GM21825 (cell line): ENCODE results near the gene KCNA2.

ENCODE experiments used
- ATAC-seq: cut with Tn5 transposase; IDR thresholded peaks from one replicate; pipeline ENCODE4 v1.9.1; 2021; ENCODE audit warnings: mild to moderate bottlenecking, moderate library complexity; ENCODE audit not compliant: unreplicated experiment

The KCNA2 gene

DNA sequence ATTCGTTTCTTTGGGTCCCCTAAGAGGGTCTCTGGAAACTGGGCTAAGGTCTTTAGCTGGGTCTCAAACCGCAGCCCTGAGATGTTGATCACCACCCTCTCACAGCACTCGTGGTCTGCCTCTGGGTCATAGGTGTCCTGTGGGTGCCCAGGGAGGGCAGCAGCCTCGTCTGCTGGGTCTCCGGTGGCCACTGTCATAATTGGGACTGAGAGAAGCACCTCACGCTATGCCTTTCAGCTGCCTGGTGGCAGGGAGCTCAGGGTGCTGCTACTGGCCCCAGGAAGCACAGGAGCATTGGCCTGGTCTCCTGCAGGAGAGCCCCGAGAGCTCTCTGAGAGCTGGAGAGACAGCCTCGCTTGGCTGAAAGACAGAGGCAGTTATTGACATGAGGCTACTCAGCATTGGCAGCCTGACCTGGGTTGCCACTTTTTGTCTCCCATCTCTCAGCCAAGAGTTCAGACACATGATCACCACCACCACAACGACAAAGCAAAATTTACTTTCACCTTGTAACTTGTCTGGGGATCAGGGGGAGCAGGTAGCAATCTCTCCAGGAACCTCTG is 1.5 kb downstream of the KCNA2 start:
- ATAC-seq, result no peak

DNA sequence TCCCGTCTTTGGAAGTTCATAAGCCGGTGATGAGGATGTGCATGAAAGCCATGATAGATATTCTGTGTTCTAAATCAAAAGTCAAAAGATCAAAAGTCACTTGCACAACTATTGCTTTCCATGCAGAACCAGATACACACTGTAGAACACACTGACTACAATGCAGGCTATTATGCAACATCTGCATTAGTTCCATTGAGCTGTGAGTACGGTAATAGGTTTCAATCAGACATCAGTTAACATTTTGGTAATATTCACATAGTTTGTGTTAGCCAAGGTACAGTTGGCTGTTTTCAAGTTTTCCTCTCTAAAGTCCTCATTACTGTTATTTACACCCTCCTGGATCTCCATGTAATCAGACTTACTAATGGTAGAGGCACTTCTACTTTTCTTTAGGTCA is 3.1 kb downstream of the KCNA2 start:
- ATAC-seq, result no peak

DNA sequence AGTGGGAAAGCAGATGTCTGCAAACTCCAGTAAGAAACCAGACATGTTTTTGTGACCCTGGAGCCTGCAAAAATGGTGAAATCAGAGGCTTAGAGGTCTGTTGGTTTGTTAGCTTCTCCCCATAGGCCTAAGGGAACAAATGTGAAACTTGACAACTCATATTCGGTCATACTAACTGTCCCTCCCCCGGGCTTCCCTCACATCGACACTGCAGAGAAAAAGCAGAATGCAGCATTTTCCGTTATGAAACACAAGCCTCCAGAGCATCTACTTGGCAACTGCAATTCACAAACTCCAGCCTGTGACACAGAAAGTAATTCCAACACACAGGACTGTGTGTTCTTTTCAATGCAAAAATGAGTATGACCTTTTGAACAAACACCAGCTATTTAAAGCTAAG is 3.7 kb downstream of the KCNA2 start:
- no peak for ATAC-seq

DNA sequence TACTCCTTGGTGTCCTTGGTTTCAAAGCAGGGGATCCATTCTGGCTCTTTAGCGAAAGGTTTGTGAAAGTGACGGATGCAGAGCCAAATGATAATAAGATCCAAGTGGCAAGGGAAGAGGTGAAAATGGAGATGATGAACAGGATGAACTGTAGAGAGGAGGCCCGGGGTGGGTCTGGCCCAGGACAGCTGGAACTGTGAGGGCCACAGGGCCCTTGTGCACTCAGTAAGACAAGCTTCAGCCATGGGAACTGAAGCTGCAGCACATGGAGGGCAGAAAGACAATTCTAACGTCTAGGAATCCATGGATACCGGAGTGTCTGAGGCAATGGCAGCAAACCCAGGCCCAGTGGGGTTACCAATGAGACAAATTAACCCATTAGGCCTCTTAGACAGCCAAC is 4.8 kb downstream of the KCNA2 start:
- ATAC-seq, result no peak

DNA sequence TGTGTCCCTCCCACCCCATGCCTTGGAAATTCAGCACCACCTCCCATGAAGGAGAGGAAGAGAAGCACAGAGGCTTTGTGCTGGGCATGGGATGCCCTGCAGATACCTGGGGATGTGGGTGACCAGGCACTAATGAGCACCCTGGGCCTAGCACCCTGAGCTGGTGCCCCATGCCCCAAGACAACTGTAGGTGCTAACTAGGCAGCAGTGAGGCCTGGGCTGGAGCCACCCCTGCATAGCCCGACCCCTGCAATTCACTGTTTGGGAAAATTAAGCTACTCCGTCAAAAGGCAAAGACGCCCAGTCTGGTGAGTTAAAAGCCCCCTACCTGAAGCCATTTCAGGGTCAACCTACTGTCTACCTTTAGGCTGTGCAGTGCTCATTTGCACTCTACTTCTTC is 5.4 kb downstream of the KCNA2 start:
- no peak for ATAC-seq

DNA sequence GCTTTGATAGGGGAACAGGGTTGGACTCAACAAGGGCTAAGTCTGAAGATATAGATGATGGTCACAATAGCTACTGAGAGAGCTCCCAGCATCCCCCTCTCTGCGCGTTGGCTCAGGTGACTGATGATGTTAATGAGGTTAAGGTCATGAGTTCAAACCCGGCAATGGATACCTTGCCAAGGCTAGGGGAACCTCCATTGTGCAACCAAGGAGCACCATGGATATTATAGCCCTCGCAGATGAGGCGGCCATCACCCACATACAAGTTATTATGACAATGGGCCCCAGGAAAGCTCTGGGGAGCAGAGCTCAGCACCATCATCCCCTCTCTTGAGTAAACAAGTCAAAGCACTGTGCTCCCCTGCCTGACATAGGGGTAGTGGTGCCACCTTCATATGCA is 8.2 kb downstream of the KCNA2 start:
- ATAC-seq, result no peak

DNA sequence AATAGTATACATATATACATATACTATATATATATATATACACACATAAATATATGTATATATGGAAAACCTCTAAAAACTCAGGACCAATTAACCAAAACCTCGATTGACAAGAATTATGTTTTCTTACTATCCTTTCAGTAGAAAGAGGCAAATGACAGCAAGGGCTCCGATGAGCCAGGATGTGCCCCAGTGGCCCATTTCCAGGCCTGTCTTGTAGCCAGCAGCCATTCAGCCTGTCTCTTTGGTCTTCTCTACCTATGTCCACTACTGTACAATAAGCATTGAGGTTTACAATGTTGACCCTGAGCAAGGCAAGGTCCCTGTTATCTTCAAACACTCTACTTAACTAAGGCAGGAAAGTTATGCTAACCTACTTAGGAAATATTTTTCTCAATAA is 9.8 kb downstream of the KCNA2 start:
- ATAC-seq, result no peak

DNA sequence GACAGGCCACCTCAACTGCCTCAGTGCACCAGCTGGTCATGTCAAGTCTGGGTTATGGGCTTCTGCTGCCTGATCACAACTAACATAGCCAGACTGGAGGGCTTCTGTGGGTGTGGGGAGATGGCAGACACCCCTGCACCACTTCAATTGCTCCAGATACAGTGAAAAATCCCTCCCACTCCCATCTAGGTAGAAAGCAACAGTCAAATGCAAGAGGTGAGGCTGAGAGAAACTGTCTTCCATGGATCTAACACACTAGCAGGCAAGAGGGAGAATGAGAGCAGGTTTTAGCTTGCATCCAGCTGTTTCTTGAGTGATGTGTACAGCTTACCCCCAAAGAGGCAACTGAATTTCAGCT is 10.8 kb downstream of the KCNA2 start:
- no peak for ATAC-seq

DNA sequence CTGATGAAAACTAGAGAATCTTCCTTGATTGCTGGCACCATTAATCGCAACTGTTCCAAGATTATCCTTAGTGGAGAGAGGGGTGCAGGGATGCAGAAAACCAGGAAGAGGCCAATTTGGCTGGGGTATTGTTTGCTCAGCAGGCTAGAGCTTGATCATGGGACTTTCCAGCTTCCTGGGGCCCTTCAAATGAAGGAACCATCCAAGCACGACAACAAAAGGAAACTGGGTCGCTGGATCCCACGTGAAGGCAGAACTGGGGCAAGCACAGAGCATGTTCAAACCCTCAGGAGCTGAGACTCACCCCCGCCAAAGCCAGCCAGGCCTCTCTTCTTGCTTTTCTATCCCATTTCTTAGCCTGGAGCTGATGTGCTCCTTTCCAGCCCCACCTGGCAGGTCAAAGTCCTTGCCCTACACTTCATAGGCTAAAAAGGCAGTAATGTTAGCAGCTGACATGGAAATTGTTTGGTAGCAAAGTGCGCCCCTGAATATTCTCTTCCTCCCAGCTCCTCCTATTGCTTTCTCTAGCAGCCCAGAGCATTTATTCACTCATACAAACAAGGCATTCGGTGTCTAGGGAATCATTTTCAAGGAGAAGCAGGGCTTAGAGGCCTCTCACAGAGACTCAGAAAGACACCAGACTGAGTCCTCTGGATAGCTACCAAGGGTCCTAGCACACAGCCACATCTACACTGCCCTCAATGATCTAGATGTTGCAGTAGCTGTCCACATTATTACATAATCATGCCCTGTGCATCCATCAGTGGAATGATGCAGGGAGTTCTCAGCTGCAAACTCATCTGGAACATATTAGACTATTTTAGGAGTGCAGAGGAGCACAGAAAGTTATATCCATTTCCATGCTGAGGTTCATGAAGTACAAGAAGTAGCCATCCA is 11.5 kb downstream of the KCNA2 start:
- no peak for ATAC-seq

DNA sequence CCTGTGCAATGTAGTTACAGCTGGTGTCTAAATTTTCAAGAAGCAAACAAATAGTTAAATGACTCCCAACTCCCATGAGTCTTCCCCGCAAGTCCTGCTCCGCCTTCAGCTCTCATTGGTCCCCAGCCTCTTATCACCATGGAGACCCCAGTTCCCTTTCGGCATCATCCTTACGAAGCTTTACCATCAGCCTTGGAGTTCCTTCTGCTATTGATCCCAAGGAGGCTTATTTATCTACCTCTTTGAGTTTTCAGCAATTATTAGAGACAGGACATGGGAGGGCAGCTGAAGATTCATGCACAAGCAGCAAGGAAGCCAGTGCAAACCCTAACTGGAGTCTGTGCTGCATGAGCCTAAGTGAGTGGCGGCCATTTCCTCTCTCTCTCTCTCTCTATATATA is 12.3 kb downstream of the KCNA2 start:
- ATAC-seq, result no peak

DNA sequence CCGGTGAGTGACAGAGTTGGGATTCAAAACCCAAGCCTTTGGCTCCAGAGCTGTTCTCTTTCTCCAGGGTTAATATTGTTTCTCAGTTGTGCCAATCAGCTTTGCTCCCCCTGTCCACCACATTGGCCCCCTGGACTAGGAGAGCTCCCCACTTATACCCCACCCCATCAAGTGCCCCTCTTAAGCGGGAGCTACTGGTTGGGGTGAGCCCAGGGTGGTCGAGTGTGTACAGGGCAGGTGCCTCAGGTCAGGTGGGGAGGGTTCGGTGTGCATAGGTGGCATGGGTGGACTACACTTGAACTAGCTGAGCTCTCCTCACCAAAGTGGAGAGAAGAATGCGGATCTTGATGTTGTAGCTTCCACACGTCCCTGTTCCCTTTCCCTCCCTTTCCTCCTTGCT is 14.2 kb downstream of the KCNA2 start:
- ATAC-seq, result no peak

DNA sequence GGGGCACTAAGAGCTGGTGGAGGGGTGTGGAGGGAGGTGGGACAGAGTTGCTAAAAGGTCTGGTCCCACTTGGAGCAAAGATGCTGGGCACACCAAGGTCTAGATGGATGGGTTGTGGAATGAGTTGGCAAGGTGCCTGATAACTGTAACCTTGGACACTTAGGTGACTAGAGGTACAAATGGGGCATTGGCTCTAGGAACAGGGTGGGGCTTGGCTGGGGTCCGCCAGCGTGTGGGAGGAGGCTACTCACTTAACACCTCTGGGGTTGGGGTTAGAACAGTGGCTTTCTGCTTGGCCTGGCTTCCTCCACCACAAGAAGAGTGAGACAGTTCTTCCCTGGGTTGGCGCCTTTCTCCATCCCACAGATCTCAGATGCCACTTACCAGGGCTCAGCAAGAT is 17.2 kb downstream of the KCNA2 start:
- no peak for ATAC-seq

DNA sequence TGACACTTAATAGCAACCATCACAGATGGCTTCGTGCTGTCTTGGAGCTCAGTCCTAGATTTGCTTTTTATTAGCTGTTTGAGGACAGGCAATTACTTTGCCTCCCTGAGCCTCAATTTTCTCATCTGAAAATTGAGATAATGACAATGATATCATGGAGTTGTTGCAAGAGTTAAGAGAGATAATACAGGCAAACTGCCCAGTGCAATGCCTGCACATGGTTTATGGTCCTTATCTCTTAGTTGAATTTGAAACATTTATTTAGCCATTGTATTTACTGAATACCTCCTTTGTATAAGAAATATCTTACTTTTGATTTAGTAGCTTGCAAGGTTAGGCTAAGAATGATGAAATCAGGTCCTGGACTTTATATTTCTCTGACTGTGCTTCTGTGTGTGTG is 17.7 kb downstream of the KCNA2 start:
- no peak for ATAC-seq

DNA sequence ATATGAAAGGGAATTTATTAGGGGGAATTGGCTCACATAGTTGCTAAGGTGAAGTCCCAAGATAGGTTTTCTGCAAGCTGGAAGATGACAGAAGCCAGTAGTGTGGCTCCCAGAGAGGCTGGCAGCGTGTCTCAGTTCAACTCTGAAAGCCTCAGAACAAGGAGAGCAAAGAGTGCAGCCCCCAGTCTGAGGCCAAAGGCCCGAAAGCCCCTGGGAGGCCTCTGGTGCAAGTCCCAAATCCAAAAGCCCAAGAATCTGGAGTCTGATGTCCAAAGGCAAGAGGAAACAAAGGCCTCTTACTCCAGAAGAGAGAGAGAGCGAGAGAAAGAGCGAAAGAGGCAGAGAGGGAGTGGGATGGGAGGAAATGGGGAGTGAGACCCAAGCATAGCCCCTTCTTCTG is 18.3 kb downstream of the KCNA2 start:
- no peak for ATAC-seq

DNA sequence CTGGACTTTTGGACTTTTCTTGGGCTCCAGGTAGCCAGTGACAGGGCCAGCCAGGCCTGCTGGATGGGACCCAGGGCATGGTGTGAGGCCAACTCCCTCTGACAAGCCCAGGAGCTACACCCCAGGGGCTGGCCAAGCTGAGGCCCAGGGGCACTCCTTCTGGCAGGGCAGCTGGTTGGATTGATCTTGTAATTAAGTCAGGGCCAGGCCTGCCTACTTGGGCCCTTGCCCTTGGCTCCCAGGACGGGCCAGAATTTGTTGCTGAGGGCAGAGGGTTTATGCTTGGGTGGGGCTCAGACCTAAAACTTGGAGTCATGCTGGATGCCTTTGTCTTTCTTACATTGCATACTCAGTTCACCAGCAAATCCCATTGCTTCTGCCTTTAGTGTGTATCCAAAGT is 20.7 kb downstream of the KCNA2 start:
- no peak for ATAC-seq

DNA sequence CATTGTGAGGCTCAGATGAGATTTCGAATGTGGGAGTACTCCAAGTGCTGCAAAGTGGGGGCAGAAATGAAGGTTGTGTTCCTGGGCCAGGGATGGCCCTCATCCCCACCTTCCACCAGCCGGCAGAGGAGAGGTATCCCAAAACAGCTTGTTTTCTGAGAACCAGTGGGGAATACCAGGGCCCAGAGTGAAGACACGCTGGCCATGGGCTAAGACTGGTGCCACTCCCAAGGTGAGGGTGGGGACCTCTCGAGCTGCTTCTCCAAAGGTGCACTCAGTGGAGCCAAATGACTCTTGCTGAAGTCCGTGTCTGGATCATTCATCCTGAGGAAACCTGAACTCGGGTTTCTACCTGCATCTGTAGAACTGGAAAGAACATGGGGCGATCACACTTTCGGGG is 22.1 kb downstream of the KCNA2 start:
- ATAC-seq, result no peak

DNA sequence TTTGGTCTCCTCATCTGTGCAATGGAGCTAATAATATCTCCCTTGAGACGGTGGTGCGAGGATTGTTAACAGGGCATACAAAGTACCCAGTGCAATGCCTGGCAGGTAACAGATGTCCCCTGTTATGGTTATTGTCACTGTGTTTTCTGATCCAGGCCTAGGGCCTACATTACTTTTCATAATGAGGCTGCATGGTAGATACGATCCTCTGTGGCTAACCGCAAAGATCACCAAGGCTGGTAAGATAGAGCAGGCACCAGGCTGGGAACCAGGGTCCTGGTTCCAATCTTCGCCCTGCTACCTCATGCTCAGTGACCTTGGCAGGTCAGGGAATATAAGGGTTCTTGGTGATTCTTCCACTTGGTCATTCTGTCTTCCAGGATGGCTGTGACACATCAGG is 22.7 kb downstream of the KCNA2 start:
- ATAC-seq, result no peak

DNA sequence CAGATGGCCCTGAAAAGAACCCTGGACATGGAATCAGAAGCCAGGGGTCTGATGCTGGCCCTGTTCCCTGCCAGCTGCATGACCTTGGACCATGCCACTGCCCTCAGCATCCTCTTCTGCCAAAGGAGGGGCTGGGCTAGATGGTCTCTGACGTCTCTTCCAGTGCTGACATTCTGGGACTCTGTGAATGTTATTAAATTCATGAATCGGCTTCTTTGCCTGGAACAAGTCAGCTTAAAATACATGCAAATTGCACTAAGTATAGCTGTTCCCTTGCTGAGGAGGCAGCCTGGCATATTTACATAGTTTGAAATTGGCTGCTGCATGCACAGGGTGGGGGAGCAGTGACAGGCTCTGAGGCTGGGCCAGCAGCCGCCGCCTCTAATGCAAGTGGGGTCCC is 23.8 kb downstream of the KCNA2 start:
- ATAC-seq, result no peak

DNA sequence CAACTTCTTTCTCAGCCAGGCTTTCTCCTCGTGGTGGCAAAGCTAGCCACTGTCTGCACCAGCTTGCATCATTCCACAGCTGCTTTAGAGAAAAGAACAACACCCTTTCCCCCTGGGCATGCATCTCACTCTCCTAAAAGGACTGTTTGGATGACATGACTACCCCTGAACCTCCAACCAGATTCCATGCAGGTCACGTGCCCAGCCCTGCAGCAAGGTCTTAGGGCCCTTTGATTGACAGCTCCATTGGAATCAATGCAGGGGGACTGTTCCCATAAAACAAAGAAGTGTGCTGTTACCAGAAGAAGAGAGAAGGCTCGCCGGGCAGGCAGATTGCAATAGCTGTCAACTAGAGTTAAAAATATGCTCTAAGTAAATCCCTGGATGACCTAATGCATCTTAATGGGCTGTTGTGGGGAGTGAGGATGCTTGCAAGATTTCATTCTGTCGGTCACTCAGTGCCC is 24.4 kb downstream of the KCNA2 start:
- no peak for ATAC-seq

DNA sequence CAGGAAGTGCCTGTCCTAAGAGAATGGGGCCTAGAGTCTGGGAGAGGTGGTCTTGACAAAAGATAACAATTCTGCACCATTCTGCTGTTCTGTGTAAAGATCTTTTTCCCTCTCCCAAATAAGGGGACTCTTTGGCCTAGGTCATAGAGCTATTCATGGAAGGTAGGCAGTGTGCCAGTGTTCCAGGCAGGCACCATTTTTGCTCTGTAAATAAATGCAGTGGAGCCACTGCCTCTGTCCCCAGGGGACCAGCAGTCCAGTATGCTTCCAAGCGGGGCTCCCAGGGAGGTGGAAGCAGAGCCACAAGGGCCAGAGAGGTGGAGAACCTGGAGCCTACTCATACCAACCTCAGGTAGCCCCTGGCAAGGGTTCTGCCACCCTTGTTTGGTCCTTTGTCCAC is 25.9 kb downstream of the KCNA2 start:
- no peak for ATAC-seq

DNA sequence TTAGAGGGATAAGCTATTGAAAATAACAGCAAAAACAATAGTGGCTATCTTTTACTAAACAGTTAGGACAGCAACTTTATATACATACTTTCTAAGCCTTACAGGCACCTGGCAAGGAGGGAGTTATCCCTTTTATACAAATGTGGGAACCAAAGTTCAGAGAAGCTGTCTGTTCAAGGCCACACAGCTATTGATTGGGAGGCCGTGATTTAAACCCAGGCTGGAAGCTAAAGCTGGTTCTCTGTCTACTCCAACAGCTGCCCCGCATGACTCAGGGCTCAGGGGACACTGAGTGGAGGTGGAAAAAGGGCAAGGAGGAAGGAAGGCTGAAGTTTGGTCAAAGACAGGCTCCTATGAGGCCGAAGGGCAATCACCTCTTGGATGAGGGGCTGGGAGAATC is 26.7 kb downstream of the KCNA2 start:
- no peak for ATAC-seq

DNA sequence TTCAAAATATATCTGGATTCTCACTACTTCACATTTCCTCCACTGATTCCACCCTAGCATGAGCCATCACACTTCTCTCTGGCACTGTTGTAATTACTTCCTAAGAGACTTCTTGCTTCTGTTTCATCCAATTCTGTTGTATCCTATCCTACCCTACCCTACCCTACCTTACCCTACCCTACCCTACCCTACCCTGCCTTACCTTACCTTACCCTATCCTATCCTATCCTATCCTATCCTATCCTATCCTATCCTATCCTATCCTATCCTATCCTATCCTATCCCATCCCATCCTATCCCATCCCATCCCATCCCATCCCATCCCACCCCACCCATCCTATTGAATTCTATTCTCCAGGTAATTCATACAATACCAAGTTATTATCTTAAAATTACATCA is 29.7 kb downstream of the KCNA2 start:
- no peak for ATAC-seq

DNA sequence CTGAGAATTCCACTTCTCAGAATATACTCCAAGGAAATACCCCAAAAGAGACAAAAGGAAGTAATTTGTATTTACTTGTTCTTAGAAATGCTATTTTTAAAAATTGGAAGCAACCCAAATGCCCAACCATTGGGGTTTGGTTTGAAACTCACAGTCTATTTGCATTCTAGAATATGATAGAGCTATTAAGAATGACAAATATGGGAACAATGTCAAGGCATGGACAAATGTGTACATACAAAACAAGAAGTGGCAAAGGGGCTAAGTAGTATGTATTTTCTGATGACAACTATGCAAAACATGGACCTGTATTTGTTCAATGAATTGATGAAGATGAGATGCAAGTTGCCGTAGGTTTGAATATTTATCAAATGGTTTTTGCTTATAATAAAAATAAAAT is 32.8 kb downstream of the KCNA2 start:
- ATAC-seq, result no peak
